GM23338 (cell line): Measurements from ENCODE around the gene TEDC2. TPM values are rescaled to one million over a fixed set of nuclear protein-coding genes. Genes with fewer than 3 reads are reported as not detected.

Experiments
- ATAC-seq: fragments of 200-7000 bp; cut with Tn5 transposase; 3 replicates; pipeline ENCODE4 v1.9.1; 2020
- DNase-seq: peaks from one replicate; pipeline ENCODE4 v3.0.0-alpha.2; 2015; ENCODE audit warnings: low spot score
- H2AFZ ChIP-seq: fragments of 200-600 bp; sonication (generic); 2 replicates; pipeline ENCODE4 v1.8.0; 2016; ENCODE audit warnings: antibody characterized with exemption, mild to moderate bottlenecking, moderate library complexity
- H3F3A ChIP-seq: fragments of 200-600 bp; sonication (generic); replicated peaks from 2 replicates; pipeline ENCODE4 v1.8.0; 2017; ENCODE audit warnings: antibody characterized with exemption, mixed run types, low read depth
- H3K27ac ChIP-seq: fragments of 200-600 bp; sonication (generic); 2 replicates; pipeline ENCODE4 v1.6.1; 2016; ENCODE audit warnings: low read depth
- H3K27me3 ChIP-seq: fragments of 200-600 bp; sonication (generic); 2 replicates; pipeline ENCODE4 v1.8.0; 2016; ENCODE audit warnings: mild to moderate bottlenecking, mixed run types, moderate library complexity; ENCODE audit not compliant: insufficient read depth
- H3K36me3 ChIP-seq: fragments of 200-600 bp; sonication (generic); 2 replicates; pipeline ENCODE4 v1.8.0; 2016; ENCODE audit warnings: mild to moderate bottlenecking; ENCODE audit not compliant: insufficient read depth
- H3K4me1 ChIP-seq: fragments of 200-600 bp; sonication (generic); 2 replicates; pipeline ENCODE4 v1.8.0; 2016; ENCODE audit warnings: mild to moderate bottlenecking, moderate library complexity; ENCODE audit not compliant: insufficient read depth
- H3K4me2 ChIP-seq: fragments of 200-600 bp; sonication (generic); 2 replicates; pipeline ENCODE4 v1.7.1; 2017; ENCODE audit warnings: mixed run types
- H3K4me3 ChIP-seq: fragments of 200-600 bp; sonication (generic); 2 replicates; pipeline ENCODE4 v1.6.1; 2016; ENCODE audit warnings: mixed run types
- H3K79me2 ChIP-seq: fragments of 200-600 bp; sonication (generic); replicated peaks from 2 replicates; pipeline ENCODE4 v1.8.0; 2017; ENCODE audit warnings: mild to moderate bottlenecking; ENCODE audit not compliant: insufficient read depth
- H3K9me2 ChIP-seq: fragments of 200-600 bp; sonication (generic); 2 replicates; pipeline ENCODE4 v1.8.0; 2017; ENCODE audit not compliant: insufficient read depth
- H4K20me1 ChIP-seq: fragments of 200-600 bp; sonication (generic); replicated peaks from 2 replicates; pipeline ENCODE4 v1.8.0; 2017; ENCODE audit warnings: mild to moderate bottlenecking; ENCODE audit not compliant: insufficient read depth
- H3K27ac Mint-ChIP-seq: 2 replicates; pipeline ENCODE4 v1.8.0; 2020; ENCODE audit warnings: inconsistent platforms, mild to moderate bottlenecking, moderate library complexity, mixed read lengths
- H3K27me3 Mint-ChIP-seq: 3 replicates; pipeline ENCODE4 v1.8.0; 2022; ENCODE audit warnings: low read depth, mild to moderate bottlenecking, moderate library complexity, mixed read lengths, inconsistent platforms; ENCODE audit not compliant: insufficient read depth, poor library complexity
- H3K36me3 Mint-ChIP-seq: 3 replicates; pipeline ENCODE4 v1.8.0; 2021; ENCODE audit warnings: low read depth, mild to moderate bottlenecking, inconsistent platforms, moderate library complexity, mixed read lengths
- H3K4me1 Mint-ChIP-seq: 3 replicates; pipeline ENCODE4 v1.8.0; 2020; ENCODE audit warnings: mild to moderate bottlenecking, inconsistent platforms, mixed read lengths
- H3K4me3 Mint-ChIP-seq: 3 replicates; pipeline ENCODE4 v1.8.0; 2021; ENCODE audit warnings: moderate library complexity, mild to moderate bottlenecking, inconsistent platforms, mixed read lengths
- H3K9me3 Mint-ChIP-seq: 3 replicates; pipeline ENCODE4 v1.8.0; 2020; ENCODE audit warnings: moderate library complexity, mild to moderate bottlenecking, inconsistent platforms, mixed read lengths
- CREB1 ChIP-seq: fragments of 250-450 bp; sonication (Bioruptor Pico); IDR thresholded peaks from 2 replicates; pipeline ENCODE4 v1.5.0; 2020; ENCODE audit warnings: low read depth, mild to moderate bottlenecking, moderate library complexity
- ETS1 ChIP-seq: IDR thresholded peaks from 2 replicates; pipeline ENCODE4 v1.6.1; 2016; ENCODE audit warnings: antibody characterized with exemption
- EZH2 ChIP-seq: fragments of 200-600 bp; sonication (generic); IDR thresholded peaks from one replicate; pipeline ENCODE4 v1.8.0; 2017; ENCODE audit warnings: antibody characterized with exemption, mild to moderate bottlenecking, low read depth; ENCODE audit not compliant: unreplicated experiment
- EZH2phosphoT487 ChIP-seq: fragments of 200-600 bp; sonication (generic); IDR thresholded peaks from one replicate; pipeline ENCODE4 v1.8.1; 2018; ENCODE audit warnings: antibody characterized with exemption; ENCODE audit not compliant: unreplicated experiment
- JUNB ChIP-seq: IDR thresholded peaks from one replicate; pipeline ENCODE4 v1.6.1; 2016; ENCODE audit warnings: antibody characterized with exemption; ENCODE audit not compliant: unreplicated experiment
- POLR2AphosphoS5 ChIP-seq: IDR thresholded peaks from 2 replicates; pipeline ENCODE4 v1.6.1; 2016; ENCODE audit warnings: antibody characterized with exemption, low read depth
- REST ChIP-seq: IDR thresholded peaks from one replicate; pipeline ENCODE4 v1.6.1; 2018; ENCODE audit warnings: antibody characterized with exemption; ENCODE audit not compliant: unreplicated experiment
- STAT1 ChIP-seq: IDR thresholded peaks from one replicate; pipeline ENCODE4 v1.6.1; 2016; ENCODE audit warnings: antibody characterized with exemption; ENCODE audit not compliant: unreplicated experiment
- ZNF114 ChIP-seq: fragments of 250-450 bp; sonication (Bioruptor Pico); IDR thresholded peaks from 2 replicates; pipeline ENCODE4 v1.5.0; 2020; ENCODE audit warnings: mild to moderate bottlenecking, moderate library complexity
- ZNF331 ChIP-seq: fragments of 250-450 bp; sonication (Bioruptor Pico); IDR thresholded peaks from 2 replicates; pipeline ENCODE4 v1.5.0; 2020; ENCODE audit warnings: low read depth, mild to moderate bottlenecking, moderate library complexity
- ZNF462 ChIP-seq: fragments of 250-450 bp; sonication (Bioruptor Pico); IDR thresholded peaks from 2 replicates; pipeline ENCODE4 v1.5.0; 2020; ENCODE audit warnings: mild to moderate bottlenecking, moderate library complexity
- polyA plus RNA-seq: library from polyadenylated mRNA; unstranded; fragments of >200 nt; fragmentation: Nextera tagmentation; extraction: Ambion mirVana; gene quantifications from 2 replicates; pipeline ENCODE4 v1.2.1, GENCODE V29; 2016
- total RNA-seq: library from RNA; depleted of rRNA; stranded (reverse); fragments of >200 nt; shearing (Covaris generic); gene quantifications from 2 replicates; pipeline ENCODE4 v1.2.3, GENCODE V29; 2014

The TEDC2 gene
- total and polyA plus RNA-seq, 2 experiments from 2014 or later, result 50.6 to 98.9 TPM

GRCh38 chr16:2472488-2472864, 12.6 kb downstream of the TEDC2 start:
- no peak for TF ChIP-seq EZH2phosphoT487
- no peak for TF ChIP-seq ZNF114
- no peak for TF ChIP-seq STAT1
- TF ChIP-seq JUNB, result no peak
- TF ChIP-seq CREB1 (CRISPR knock-in tag), result no peak
- TF ChIP-seq POLR2AphosphoS5, result no peak
- no peak for TF ChIP-seq ZNF462 (CRISPR knock-in tag)
- TF ChIP-seq REST, result no peak
- TF ChIP-seq ETS1, result no peak
- TF ChIP-seq EZH2, result no peak
- TF ChIP-seq ZNF331 (CRISPR knock-in tag), result no peak
- peaks cover 79% of the 10 kb centered on the region for H3K27me3 ChIP-seq
- Mint-ChIP-seq H3K27me3 (peaks cover 57% of the 10 kb centered on the region), H3K4me1 (peaks cover 20% of the 10 kb centered on the region), H3K36me3 (no peaks in the 10 kb centered on the region; the same call in 2 of the 3 replicates), H3K27ac (no peak overlapping the region), H3K4me3 (no peak overlapping the region), H3K9me3 (no peaks in the 10 kb centered on the region)
- H3K4me1 ChIP-seq, result peaks cover 23% of the 10 kb centered on the region
- peaks cover 16% of the 10 kb centered on the region for H3F3A ChIP-seq
- H3K4me3 ChIP-seq, result no peak overlapping the region
- no peaks in the 10 kb centered on the region for H3K36me3 ChIP-seq
- H3K27ac ChIP-seq, result no peak overlapping the region
- H3K9me2 ChIP-seq, result no peaks in the 10 kb centered on the region
- DNase-seq (no peak), ATAC-seq (no peak)
- H3K4me2 ChIP-seq, result no peak overlapping the region
- peaks cover 18% of the 10 kb centered on the region for H4K20me1 ChIP-seq
- H2AFZ ChIP-seq, result no peak overlapping the region
- H3K79me2 ChIP-seq, result peaks cover 12% of the 10 kb centered on the region
